COLO668 (cell line): Measurements from ENCODE around the gene KHDC3L.

ENCODE experiments used
- DNase-seq: peaks from one replicate; lab custom pipeline; 2025; ENCODE audit not compliant: unreplicated experiment; lab: John Stamatoyannopoulos, UW

Gene KHDC3L

GRCh38 chr6:73362358-73362757 lies at the start of gene KHDC3L:
TSS of gene KHDC3L (plus strand) at chr6:73362658. CDS start at chr6:73362730, 72 bp downstream.
- DNase-seq: no peak

GRCh38 chr6:73314577-73315492 lies 47.6 kb upstream of the KHDC3L start:
- no peak for DNase-seq

- no peak for DNase-seq
Measured at GRCh38 chr6:73323323-73323722, 39.1 kb upstream of the KHDC3L start.

GRCh38 chr6:73325656-73326055 lies 36.8 kb upstream of the KHDC3L start:
- DNase-seq: no peak

GRCh38 chr6:73328790-73329189 lies 33.7 kb upstream of the KHDC3L start:
- DNase-seq: no peak

- DNase-seq: no peak
Measured at GRCh38 chr6:73329201-73329600, 33.3 kb upstream of the KHDC3L start.

GRCh38 chr6:73339340-73339739 lies 23.1 kb upstream of the KHDC3L start:
- DNase-seq: no peak

- DNase-seq: no peak
Measured at GRCh38 chr6:73340048-73340447, 22.4 kb upstream of the KHDC3L start.

- no peak for DNase-seq
Measured at GRCh38 chr6:73341335-73341734, 21.1 kb upstream of the KHDC3L start.

GRCh38 chr6:73342174-73342573 lies 20.3 kb upstream of the KHDC3L start:
- DNase-seq: no peak

GRCh38 chr6:73343164-73343563 lies 19.3 kb upstream of the KHDC3L start:
- no peak for DNase-seq

- DNase-seq: no peak
Measured at GRCh38 chr6:73348550-73349204, 13.8 kb upstream of the KHDC3L start.

GRCh38 chr6:73349311-73349710 lies 13.1 kb upstream of the KHDC3L start:
- no peak for DNase-seq

GRCh38 chr6:73353636-73354593 lies 8.5 kb upstream of the KHDC3L start, which contains the start of gene DPPA5:
TSS of gene DPPA5 (minus strand) at chr6:73354276. CDS start at chr6:73354225, 51 bp downstream.
- no peak for DNase-seq

GRCh38 chr6:73362869-73363536 lies 545 bp downstream of the KHDC3L start:
- no peak for DNase-seq

- no peak for DNase-seq
Measured at GRCh38 chr6:73363537-73363875, 1.0 kb downstream of the KHDC3L start.

GRCh38 chr6:73364121-73364520 lies 1.7 kb downstream of the KHDC3L start:
- DNase-seq: no peak

- DNase-seq: no peak
Measured at GRCh38 chr6:73364549-73364948, 2.1 kb downstream of the KHDC3L start.

- DNase-seq: no peak
Measured at GRCh38 chr6:73367761-73368355, 5.4 kb downstream of the KHDC3L start.

GRCh38 chr6:73368675-73369074 lies 6.2 kb downstream of the KHDC3L start:
- DNase-seq: no peak
